K562 (cell line): ENCODE results near the gene NUP62. TPM values are rescaled to one million over a fixed set of nuclear protein-coding genes. Genes with fewer than 3 reads are reported as not detected.
A peak's percentile ranks its signal among the peaks of the same experiment; 100 is the strongest.

Experiments used
- HDAC2 ChIP-seq: fragments of 450-650 bp; IDR thresholded peaks from 2 replicates; pipeline ENCODE4 v1.6.1; 2016; ENCODE audit warnings: mild to moderate bottlenecking
- HNRNPL ChIP-seq: fragments of 200-400 bp; formaldehyde crosslinking; IDR thresholded peaks from 2 replicates; pipeline ENCODE4 v1.6.1; 2017; ENCODE audit warnings: low read depth, mild to moderate bottlenecking, low read length
- JUNB ChIP-seq: fragments of 450-650 bp; formaldehyde crosslinking; conservative IDR thresholded peaks from 2 replicates; pipeline ENCODE4 v1.4.0; 2020; ENCODE audit warnings: mild to moderate bottlenecking
- KDM5B ChIP-seq: fragments of 200-600 bp; sonication (generic); IDR thresholded peaks from 2 replicates; pipeline ENCODE4 v1.6.1; 2012; ENCODE audit warnings: low read depth, mild to moderate bottlenecking, moderate library complexity, low read length, control low read depth, inconsistent platforms; ENCODE audit not compliant: insufficient replicate concordance
- LCOR ChIP-seq: sonication (generic); formaldehyde crosslinking; IDR thresholded peaks from 2 replicates; pipeline ENCODE4 v1.8.0; 2022; ENCODE audit warnings: mild to moderate bottlenecking, missing genetic modification reagents
- RAD21 ChIP-seq, 2 experiments: fragments of 250-450 bp in 1 of 2; fragments of 450-650 bp in 1 of 2; sonication (Bioruptor Pico) in 1 of 2; formaldehyde crosslinking in 1 of 2; IDR thresholded peaks in 1 of 2; conservative IDR thresholded peaks in 1 of 2; 2 replicates each; pipeline versions ENCODE4 v1.4.0 to v1.8.0; 2020 to 2022; ENCODE audit warnings: mild to moderate bottlenecking in 2 of 2, moderate library complexity in 1 of 2
- RREB1 ChIP-seq: fragments of 250-450 bp; sonication (Bioruptor Pico); IDR thresholded peaks from 2 replicates; pipeline ENCODE4 v1.4.0; 2020
- ZNF740 ChIP-seq, 3 experiments: fragments of 200-800 bp in 1 of 3; sonication (Bioruptor generic) in 1 of 3; sonication (generic) in 1 of 3; formaldehyde crosslinking in 1 of 3; IDR thresholded peaks; 2 replicates each; pipeline versions ENCODE4 v1.6.1 to v1.8.0; 2016 to 2022; ENCODE audit warnings: mild to moderate bottlenecking in 2 of 3, missing compliant biosample characterization in 2 of 3, missing genetic modification characterization in 2 of 3, missing genetic modification reagents in 1 of 3
- polyA plus RNA-seq, 8 experiments: library from polyadenylated mRNA; depleted of rRNA in 4 of 8; stranded (reverse) in 5 of 8; unstranded in 3 of 8; fragments of >200 nt; fragmentation: Nextera tagmentation in 2 of 8; fragmentation: Illumina TruSeq in 1 of 8; extraction: Ambion mirVana in 2 of 8; extraction: Trizol in 1 of 8; gene quantifications; 2 replicates each; pipeline versions ENCODE4 v1.2.1 to v1.2.3, GENCODE V29; 2011 to 2014; ENCODE audit warnings: inconsistent platforms in 1 of 8, missing spikeins in 1 of 8
- total RNA-seq, 7 experiments: library from RNA; depleted of rRNA in 6 of 7; stranded (reverse); fragments of >200 nt in 6 of 7; fragmentation: Illumina TruSeq in 2 of 7; extraction: Trizol in 2 of 7; gene quantifications; 2 replicates each; pipeline versions ENCODE4 v1.2.1 to v1.2.3, GENCODE V29; 2011 to 2021; ENCODE audit warnings: low replicate concordance in 1 of 7

The NUP62 gene
- total and polyA plus RNA-seq, 9 of the 15 experiments (the other 6 are each of a cell fraction or from before 2014, with no cell fraction given) = 16.9 to 109 (median 66.0) TPM

- peak; percentile 75; the same call in 1 of the 2 replicates for TF ChIP-seq HDAC2
- TF ChIP-seq LCOR (CRISPR knock-in tag) = peak; percentile 45; the same call in 1 of the 2 replicates
- TF ChIP-seq ZNF740 (CRISPR knock-in tag; IDR thresholded peaks at IDR 0.05) = no peak
- TF ChIP-seq ZNF740 (tag; IDR thresholded peaks at IDR 0.05) = no peak
- no peak; the same call in 1 of the 2 replicates for TF ChIP-seq RREB1 (CRISPR knock-in tag)
- no peak for TF ChIP-seq JUNB (CRISPR knock-in tag)
- peak; percentile 86 for TF ChIP-seq KDM5B
- TF ChIP-seq HNRNPL = no peak
- no peak for TF ChIP-seq RAD21 (CRISPR knock-in tag; conservative IDR thresholded peaks at IDR 0.05 in 1 of 2, IDR thresholded peaks at IDR 0.05 in 1 of 2)
Observed at GRCh38 chr19:49866933-49867782, 62.1 kb downstream of the NUP62 start, which contains the start of gene PNKP (continued).
